NOMO-1 treated with DMSO at 0.1 percent for 48 hours (cell line): ENCODE data around the gene FAM174C.

Experiments
- DNase-seq: peaks from one replicate; lab custom pipeline; 2025; ENCODE audit not compliant: unreplicated experiment; lab: John Stamatoyannopoulos, UW

FAM174C gene

GRCh38 chr19:1284979-1285736, 9.8 kb downstream of the FAM174C start:
- DNase-seq, result no peak

GRCh38 chr19:1285737-1286360, 10.5 kb downstream of the FAM174C start, which contains the start of gene EFNA2:
Gene EFNA2, plus strand, starts transcription at chr19:1285873. Its CDS starts 296 bp downstream, at chr19:1286169.
- no peak for DNase-seq

- no peak for DNase-seq
These were observed 11.4 kb downstream of the FAM174C start for GRCh38 chr19:1286487-1287353.

GRCh38 chr19:1287354-1288225, 12.3 kb downstream of the FAM174C start:
- no peak for DNase-seq

DNA sequence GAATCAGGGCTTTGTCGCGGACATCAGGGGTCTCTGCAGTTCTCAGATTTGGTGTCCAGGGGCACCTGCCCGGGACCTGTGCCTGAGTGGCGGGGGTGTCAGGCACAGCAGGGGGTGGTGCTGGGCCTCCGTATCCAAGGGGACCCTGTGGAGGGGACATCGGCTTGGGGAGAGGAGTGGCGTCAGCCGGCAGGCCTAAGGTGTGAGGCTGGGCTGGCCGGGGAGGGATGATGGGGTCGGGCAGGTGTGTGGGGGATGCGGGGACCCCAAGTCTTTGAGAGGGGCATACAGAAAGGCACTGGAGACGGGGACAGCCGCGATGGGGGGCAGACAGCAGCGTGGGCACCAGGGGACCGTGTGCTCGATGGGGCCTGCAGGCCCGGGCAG, 12.9 kb downstream of the FAM174C start:
- no peak for DNase-seq

GRCh38 chr19:1288833-1289685, 13.7 kb downstream of the FAM174C start:
- DNase-seq, result no peak

- no peak for DNase-seq
These were observed 14.3 kb downstream of the FAM174C start for GRCh38 chr19:1289686-1290025.

DNA sequence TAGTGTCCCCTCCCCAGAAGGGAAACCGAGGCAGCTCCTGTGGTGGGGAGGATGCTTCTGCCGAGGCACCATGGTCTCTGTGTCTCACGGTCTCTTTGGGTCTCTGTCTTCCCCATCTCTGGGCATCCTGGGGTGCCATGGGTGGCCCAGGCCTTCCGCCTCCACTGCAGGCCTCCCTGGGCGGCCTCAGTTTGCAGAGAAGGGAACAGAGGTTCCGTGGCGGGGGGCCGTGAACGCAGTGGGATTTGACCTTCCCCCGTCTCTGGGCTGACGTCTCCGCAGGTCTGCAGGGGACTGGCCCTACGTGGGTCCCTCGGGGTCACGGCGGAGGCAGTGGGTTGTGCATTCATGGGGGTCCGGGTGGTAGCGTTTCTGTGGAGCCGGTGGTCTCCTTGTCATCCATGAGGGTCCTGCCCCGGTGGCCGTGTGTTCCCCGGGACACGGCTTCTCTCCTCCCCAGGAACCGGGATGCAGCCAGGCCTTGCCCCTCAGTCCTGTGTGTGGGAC, 14.9 kb downstream of the FAM174C start:
- no peak for DNase-seq

DNA sequence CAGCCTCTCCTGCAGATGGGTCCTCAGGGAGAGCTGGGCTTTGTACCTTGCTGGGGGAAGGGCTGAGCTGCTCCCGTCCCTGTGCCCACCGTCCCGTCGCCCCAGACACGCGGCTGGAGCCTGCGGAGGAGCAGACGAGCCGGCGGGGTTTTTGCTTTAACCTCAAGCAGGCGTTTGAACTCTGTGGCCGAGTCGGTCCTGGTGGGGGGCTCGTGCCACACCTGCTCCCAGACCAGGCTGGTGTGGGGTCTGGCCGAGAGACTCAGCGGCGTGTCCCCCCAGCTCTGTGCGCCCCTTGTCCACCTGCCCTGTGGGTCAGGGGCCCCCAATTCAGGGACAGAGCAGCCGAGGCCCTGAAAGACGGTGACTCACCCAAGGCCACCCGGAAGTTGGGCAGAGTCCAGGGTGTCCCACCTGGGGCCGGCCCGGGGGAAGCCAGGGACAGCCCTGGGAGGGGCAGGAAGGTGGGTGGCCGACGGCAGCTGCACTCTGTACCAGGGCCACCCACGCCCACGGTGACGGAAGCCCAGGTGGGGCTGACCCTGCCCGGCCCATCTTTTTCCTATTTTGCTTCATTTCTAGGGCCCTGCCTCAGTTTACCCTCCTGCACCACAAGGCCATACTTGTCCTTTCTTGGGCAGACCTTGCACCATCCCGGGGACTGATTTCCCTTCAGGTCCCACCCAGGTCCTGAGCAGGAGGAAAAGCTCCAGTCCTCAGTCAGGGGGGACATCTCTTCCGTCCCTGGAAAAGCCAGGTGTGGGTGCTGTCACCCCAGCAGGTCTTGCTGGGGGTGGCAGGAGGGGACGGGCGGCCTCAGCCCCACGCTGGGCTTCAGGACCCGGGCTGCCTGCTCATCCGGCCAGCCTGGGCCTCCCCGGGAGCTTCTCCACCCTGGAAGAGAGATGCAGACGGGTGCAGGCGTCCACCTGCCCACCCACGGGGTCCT, 15.6 kb downstream of the FAM174C start:
- no peak for DNase-seq

DNA sequence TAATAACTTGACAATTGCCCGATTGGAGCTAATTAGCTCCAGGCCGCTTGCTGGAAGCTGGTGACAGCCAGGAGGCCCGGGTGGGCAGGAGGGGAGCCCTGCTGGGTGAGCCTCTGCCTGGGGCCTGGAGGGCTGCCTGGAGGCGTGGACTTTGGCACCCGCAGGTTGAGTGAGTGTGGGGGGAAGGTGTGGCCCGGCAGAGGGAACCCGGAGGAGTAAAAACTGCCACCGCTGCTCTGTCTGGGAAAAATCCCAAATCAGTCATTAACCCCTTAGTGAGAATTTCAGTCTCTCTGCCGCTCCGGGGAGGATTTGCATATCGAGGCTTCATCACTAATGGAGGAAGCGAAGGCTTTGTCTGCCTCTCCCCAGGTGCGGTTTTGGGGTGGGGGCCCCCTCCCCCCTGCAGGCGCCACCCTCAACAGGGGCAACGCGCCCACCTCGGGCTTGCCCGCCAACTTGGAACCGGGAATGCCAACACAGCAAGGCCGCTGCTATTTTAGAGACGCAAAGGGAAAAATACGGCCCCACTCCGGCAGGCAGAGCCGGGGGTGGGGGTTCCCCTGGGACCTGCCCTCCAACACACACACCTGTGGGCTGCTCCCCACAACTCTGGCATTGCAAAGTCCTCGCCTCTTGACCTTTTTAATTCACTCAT, 16.6 kb downstream of the FAM174C start:
- DNase-seq, result no peak

DNA sequence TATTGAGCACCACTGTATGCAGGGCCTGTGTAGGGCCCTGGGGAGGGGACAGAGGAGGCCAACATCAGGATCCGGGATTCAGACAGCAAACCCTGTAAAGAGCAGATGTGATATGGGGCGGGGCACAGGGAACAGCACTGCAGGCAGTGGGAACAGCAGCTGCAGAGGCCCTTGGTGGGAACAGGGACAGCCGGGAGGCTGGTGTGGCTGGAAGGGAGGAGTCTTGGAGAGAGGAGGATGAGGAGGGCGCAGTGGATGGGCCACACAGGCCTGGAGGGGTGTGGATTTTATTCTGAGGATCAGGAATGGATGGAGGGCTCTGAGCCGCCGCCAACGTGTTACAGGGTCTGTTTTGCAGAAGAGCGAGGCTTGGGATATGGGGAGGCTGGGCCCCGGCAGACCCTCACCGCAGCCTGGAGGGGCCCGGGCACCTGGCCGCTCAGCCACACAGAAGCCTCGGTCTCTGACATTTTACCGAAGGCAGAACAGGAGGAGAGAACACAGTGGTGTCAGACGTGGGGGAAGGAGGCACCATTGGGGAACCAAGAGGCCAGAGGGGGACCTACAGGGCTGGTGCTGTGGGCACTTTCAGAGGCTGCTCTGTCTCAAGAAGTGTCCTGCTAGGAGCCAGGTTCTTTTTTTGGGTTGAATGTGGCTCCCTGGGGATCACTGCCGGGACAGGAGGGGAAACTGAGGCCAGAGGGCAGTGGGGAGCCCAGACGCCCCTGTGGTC, 17.3 kb downstream of the FAM174C start:
- no peak for DNase-seq

- no peak for DNase-seq
These were observed 18.7 kb downstream of the FAM174C start for GRCh38 chr19:1293782-1294604.

DNA sequence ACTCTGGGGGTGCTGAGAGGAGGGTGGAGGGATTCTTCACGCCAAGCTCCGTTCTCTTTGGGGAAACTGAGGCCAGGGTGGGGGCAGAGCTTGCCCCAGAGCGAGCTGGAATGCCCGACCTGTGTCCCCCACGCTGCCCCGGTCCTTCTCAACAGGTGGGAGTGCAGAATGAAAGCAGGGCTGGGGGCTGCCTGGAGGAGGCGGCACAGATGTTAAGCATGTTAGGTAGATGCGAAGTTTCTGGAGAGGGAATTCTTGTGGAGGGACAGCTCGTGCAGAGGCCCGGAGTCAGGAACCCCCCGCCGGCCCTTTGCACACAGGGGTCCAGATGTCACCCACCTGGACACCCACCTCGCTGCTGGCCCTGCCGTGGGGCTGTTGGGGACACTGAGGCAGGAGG, 19.4 kb downstream of the FAM174C start:
- no peak for DNase-seq

DNA sequence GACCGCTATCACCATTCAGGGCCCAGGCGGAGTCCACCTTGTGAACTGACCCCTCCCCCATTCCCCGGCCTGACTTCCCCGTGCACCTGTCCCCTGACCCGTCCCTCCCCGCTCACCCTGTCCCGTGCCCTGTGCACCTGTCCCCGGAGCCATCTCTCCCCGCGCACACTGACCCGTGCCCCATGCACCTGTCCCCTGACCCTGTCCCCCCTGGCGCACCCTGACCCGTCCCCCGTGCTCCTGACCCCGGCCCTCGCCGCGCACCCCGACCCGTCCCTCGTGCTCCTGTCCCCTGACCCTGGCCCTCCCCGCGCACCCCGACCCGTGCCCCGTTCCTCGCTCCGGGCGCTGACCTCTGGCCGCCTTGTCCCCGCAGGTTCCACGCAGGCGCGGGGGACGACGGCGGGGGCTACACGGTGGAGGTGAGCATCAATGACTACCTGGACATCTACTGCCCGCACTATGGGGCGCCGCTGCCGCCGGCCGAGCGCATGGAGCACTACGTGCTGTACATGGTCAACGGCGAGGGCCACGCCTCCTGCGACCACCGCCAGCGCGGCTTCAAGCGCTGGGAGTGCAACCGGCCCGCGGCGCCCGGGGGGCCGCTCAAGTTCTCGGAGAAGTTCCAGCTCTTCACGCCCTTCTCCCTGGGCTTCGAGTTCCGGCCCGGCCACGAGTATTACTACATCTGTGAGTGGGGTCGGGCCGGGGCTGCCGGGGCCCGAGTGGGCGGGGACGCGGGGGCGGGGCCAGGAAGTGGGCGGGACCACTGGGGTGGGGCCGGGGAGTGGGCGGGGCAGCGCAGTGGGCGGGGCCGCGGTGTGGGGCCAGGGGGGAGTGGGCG, 20.1 kb downstream of the FAM174C start:
- DNase-seq, result no peak

- DNase-seq, result no peak
These were observed 20.7 kb downstream of the FAM174C start for GRCh38 chr19:1296078-1296477.
